Measurements from ENCODE around the gene ONECUT1.
"Not testable (repeated sequence)": the region's sequence is repeated elsewhere in the genome, so short reads cannot be mapped to it uniquely, and the experiment has no call there.

The ONECUT1 gene

DNA sequence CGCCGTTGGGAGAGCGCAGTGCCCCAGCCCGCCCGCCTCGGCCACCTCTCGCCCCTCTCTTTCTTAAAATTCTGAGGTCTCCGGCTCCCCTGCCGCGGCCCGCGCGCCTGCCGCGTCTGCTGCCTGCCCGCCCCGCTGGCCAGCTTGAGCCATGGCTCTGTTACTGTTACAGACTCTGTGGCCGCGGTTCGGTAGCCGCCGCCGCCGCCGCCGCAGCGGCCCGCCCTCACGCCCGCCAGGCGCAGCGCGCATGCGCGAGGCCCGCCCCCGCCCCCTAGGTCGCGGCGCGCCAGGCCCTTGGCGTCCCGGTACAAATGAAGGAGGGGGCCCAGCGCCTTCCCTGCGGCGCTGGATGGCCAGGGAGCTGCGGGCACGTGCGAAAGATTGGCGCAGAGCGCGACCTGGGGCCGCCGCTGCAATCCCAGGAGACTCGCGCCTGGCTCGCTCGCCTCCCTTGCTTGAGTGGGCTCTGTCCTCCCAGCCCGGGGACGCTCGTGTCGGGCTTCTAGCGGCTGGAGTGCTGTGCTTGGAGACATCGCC, at the start of gene ONECUT1:
TSS of gene ONECUT1 (minus strand) at position 168 of the 540 bp plus-strand sequence. CDS start 452 bp downstream, outside the sequence.
- H3K4me3 ChIP-seq (ENCODE audit: low read depth, low read length), result peak within 1 kb of the TSS; percentile 57
- no peak for DNase-seq (ENCODE audit: low read depth)

- no peak for DNase-seq (ENCODE audit: low read depth)
- no peak overlapping the region for H3K4me3 ChIP-seq (ENCODE audit: low read depth, low read length)
Measured at GRCh38 chr15:52834379-52834778, 44.2 kb upstream of the ONECUT1 start.

DNA sequence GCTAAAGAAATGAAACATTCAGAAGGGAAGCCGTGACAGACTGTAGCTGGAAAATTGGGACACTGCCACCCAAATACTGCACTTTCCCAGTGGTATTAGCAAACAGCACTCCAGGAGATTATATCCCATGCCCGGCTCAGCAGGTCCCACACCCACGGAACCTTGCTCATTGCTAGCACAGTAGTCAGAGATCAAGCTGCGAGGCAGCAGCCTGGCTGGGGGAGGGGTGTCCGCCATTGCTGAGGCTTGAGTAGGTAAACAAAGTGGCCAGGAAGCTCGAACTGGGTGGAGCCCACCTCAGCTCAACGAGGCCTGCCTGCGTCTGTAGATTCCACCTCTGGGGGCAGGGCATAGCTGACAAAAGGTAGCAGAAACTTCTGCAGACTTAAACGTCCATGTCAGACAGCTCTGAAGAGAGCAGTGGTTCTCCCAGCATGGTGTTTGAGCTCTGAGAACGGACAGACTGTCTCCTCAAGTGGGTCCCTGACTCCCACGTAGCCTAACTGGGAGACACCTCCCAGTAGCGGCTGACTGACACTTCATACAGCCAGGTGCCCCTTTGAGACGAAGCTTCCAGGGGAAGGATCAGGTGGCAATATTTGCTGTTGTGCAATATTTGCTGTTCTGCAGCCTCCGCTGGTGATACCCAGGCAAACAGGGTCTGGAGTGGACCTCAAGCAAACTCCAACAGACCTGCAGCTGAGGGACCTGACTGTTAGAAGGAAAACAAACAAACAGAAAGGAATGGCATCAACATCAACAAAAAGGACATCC, 34.2 kb upstream of the ONECUT1 start:
- DNase-seq (ENCODE audit: low read depth); H3K4me3 ChIP-seq (ENCODE audit: low read depth, low read length): not testable (repeated sequence)

- DNase-seq (ENCODE audit: low read depth), result no peak
- H3K4me3 ChIP-seq (ENCODE audit: low read depth, low read length), result no peak overlapping the region
Measured at GRCh38 chr15:52822475-52822874, 32.3 kb upstream of the ONECUT1 start.

DNA sequence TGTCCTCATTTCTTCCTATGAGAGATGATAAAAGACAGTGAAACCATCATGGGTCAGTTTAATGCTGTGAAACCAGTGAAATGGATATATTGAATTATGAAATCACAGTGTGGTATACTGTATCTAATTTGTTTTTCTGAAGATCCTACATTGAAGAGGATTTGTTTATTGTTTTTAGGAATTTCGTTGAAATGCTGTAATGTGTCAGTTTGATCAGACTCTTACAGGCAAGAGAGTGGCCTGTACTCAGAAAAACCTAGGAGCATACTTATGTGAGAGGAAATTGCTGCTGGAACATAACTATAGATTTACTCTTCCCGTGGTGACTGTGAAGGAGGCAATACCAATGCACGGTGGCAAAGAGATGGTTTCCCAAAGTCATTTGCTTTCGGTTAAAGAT, 29.1 kb upstream of the ONECUT1 start:
- DNase-seq (ENCODE audit: low read depth), result no peak
- H3K4me3 ChIP-seq (ENCODE audit: low read depth, low read length), result no peak overlapping the region

DNA sequence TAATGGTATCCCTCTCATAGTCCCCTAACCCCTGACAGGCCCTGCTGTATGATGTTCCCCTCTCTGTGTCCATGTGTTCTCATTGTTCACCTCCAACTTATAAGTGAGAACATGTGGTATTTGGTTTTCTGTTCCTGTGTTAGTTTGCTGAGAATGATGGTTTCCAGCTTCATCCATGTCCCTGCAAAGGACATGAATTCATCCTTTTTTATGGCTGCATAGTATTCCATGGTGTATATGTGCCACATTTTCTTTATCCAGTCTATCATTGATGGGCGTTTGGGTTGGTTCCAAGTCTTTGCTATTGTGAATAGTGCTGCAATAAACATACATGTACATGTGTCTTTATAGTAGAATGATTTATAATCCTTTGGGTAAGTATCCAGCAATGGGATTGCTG, 25.8 kb upstream of the ONECUT1 start:
- H3K4me3 ChIP-seq (ENCODE audit: low read depth, low read length); DNase-seq (ENCODE audit: low read depth): not testable (repeated sequence)

GRCh38 chr15:52808996-52809395, 18.9 kb upstream of the ONECUT1 start:
- no peak overlapping the region for H3K4me3 ChIP-seq (ENCODE audit: low read depth, low read length)
- DNase-seq (ENCODE audit: low read depth), result no peak

DNA sequence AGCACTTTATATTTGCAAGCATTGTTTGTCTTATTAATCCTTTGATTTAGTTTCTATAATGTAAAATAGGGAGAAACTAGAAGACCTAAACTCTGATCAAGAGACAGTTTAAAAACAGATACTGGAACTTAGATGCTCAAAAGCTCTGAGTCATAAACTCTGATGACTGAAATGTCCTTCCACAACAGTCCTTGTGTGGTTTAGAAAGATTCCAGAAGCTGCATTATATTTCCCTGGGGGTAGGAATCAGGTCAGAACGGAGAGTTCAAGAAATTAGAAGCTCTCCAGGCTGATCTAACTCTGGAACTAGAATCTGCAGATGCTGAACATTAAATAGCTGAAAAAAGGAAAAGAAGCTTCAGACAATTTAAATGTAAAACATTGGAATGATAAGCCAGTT, 18.3 kb upstream of the ONECUT1 start:
- H3K4me3 ChIP-seq (ENCODE audit: low read depth, low read length), result no peak overlapping the region
- peak; percentile 26 for DNase-seq (ENCODE audit: low read depth)

- DNase-seq (ENCODE audit: low read depth), result no peak
- no peak overlapping the region for H3K4me3 ChIP-seq (ENCODE audit: low read depth, low read length)
Measured at GRCh38 chr15:52806284-52806655, 16.1 kb upstream of the ONECUT1 start.

DNA sequence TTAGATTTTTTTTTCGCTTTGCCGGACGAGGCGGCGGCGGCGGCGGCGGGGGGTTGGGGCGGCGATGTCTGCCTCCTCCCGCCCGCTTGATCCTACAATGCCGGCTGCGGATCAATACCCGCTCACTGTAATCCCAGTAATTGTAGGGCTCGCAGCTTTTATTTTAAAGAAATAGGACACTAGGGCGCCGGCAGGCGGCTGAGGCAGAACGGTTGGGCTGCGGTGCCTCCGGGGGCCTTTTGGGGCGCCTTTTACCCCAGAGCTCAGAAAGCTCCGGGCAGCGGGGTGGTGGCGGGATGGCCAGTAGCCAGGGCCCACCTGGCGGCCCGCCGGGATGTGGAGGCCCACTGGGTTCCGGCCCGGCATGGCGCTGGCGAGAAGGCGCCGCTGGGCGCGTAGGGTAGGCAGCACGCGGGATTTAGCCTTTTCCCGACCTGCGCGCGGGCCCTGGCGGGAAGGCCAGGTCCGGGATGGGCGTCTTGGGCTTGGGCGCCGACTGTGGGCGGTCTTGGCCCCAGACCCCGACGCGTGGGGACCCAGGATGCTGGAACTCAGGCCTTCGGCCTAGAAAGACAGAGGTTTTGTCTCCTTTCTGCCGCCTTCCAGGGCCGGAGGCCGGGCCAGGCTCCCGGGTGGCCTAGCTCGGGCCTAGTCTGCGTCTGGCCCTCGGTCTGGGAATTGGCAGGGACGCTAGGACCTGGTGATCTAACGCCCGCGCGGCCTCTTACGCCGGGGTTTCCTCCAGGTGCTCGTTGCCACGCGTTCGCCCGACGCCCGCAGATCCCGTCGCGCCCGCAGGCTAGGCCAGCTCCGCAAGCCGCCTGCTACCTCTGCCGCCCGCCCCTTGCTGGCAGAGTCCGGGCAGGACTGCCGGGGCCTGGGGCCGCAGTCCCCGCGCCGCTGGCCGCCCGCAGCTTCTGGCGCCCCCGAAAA, 15.5 kb upstream of the ONECUT1 start:
- DNase-seq (ENCODE audit: low read depth), result no peak
- peak overlapping the region; percentile 25 for H3K4me3 ChIP-seq (ENCODE audit: low read depth, low read length)

- DNase-seq (ENCODE audit: low read depth), result no peak
- H3K4me3 ChIP-seq (ENCODE audit: low read depth, low read length), result peak overlapping the region; percentile 26
Measured at GRCh38 chr15:52804526-52805081, 14.5 kb upstream of the ONECUT1 start.

DNA sequence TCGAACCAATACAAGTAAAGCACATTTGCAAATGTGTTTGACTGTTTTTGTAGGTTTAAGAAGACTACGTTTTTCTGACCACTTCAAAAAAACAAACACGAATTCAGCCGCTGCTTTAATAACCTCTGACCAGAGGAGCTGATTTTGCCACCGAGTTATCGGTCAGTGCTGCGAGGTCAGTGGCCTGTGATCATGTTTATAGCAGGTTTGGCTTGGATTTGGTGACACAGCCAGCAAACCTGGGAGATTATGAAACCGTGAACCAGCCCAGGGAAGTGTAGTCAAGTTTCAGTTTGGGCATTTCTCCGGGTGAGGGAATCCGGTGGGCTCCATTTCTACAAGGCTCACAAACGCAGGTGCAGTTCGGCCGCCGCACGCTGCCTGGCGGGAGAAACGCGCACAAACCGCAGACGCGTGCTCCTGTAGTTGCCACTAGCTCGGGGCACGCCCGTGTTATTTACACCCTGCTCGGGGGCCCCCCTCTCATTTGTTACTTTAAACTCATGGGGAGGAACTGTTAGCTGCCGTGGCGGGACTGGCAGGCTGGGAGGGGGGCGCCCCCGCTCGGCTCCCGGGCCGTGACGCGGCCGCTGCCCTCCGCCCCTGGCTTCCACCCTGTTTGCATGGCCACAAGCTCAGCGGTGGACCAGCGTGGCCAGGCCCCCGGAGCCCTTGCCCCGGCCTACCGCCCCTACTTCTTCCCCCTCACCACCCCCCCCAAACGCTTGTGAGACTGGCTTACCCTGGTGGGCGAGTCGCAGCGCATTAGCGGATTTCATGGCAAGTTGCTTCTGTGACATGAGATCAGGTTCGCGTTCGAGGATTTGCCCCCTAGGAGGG, 13.6 kb upstream of the ONECUT1 start:
- no peak overlapping the region for H3K4me3 ChIP-seq (ENCODE audit: low read depth, low read length)
- DNase-seq (ENCODE audit: low read depth), result no peak

- DNase-seq (ENCODE audit: low read depth), result no peak
- H3K4me3 ChIP-seq (ENCODE audit: low read depth, low read length), result no peak overlapping the region
Measured at GRCh38 chr15:52803108-52803466, 13.0 kb upstream of the ONECUT1 start.

DNA sequence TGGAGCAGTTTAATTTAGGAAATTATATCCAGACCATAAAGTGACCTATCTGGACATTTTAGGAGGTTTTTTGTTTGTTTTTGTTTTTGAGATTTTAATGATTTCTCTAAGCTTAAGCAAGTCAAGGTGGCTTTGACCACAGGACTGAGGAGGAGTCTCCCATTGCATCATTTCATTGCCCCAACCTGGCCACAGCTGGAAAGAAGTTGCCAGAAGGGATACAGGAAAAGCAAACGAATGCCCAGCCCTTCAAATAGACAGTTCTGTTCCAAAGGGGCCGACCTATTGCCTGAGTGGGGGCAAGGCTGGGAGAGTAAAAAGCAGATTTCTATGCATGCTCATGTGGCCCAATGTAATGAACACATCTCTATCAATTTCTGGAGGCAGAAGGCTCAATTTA, 12.0 kb upstream of the ONECUT1 start:
- H3K4me3 ChIP-seq (ENCODE audit: low read depth, low read length), result no peak overlapping the region
- no peak for DNase-seq (ENCODE audit: low read depth)

DNA sequence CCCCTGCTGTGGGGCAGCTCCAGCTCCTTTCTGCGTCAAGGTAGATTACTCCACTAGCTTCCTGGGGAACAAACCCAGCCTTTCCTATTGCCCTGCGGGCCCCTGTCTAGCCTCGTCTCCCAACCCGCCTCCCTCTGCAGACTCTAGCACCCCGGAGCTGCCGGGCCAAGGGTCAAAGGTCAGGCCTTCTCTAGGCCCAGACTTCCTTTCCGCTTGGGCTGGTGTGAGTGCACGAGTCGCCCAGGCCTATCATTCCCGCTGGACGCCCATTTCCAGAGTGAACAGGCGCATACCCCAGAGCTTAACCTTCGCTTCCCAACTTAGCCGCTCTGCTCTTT, 11.6 kb upstream of the ONECUT1 start:
- DNase-seq (ENCODE audit: low read depth), result no peak
- no peak overlapping the region for H3K4me3 ChIP-seq (ENCODE audit: low read depth, low read length)

- DNase-seq (ENCODE audit: low read depth), result no peak
- no peak overlapping the region for H3K4me3 ChIP-seq (ENCODE audit: low read depth, low read length)
Measured at GRCh38 chr15:52800828-52801747, 11.0 kb upstream of the ONECUT1 start.

- DNase-seq (ENCODE audit: low read depth), result no peak
- no peak overlapping the region for H3K4me3 ChIP-seq (ENCODE audit: low read depth, low read length)
Measured at GRCh38 chr15:52799145-52799811, 9.1 kb upstream of the ONECUT1 start.

Data from skeletal muscle cell (primary cell).